ENCODE data around the gene SUN2.

SUN2 gene

GRCh38 chr22:38739300-38740055 lies 16.3 kb downstream of the SUN2 start:
- peaks cover 50 to 100% of the 10 kb centered on the region in 2 experiments for H3K36me3 ChIP-seq (ENCODE audit: control insufficient read depth in 2 of 2, insufficient read depth in 1 of 2, low read length in 2 of 2)
- CTCF ChIA-PET: interaction anchor here (0.6 to 1.3 kb wide), 5 partner anchors 11 to 253 kb away, joined by 3 to 5 read pairs (median 4); no protein-coding TSS in a partner anchor

DNA sequence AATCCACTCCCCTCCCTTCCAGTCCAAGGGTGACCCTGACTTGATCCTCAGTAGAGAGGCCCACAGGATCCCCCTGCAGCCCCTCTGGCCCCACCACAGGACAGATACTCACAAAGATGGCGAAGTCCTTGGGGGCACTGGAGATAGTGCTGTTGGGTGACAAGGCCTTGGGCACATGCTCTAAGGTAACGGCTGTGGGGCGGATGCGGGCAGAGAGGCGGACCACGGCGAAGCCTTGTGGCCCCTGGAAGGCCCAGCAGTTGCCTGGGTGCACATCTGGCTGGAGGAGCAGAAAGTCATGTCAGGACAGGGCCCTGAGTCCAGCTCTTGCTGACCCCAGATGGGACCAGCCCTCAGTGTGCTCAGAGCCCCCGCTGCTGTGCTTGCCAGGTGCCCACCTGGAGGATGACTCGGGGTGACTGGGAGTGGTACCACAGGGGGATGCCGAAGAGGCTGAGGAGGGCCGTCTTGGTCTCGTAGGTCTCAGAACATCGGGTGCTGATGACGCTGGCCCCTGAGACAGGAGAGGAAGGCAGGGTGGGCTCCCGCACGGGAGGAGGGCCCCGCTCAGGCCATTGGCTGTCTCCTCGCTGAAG lies 17.2 kb downstream of the SUN2 start:
- TF ChIP-seq REPIN1 (tag by site-specific recombination; IDR thresholded peaks at IDR 0.05; ENCODE audit: low read depth) (no peak), ZNF837 (tag by site-specific recombination; IDR thresholded peaks at IDR 0.05) (no peak), ZNF248 (tag by site-specific recombination; IDR thresholded peaks at IDR 0.05) (no peak)
- TF ChIP-seq, protein P1, sequence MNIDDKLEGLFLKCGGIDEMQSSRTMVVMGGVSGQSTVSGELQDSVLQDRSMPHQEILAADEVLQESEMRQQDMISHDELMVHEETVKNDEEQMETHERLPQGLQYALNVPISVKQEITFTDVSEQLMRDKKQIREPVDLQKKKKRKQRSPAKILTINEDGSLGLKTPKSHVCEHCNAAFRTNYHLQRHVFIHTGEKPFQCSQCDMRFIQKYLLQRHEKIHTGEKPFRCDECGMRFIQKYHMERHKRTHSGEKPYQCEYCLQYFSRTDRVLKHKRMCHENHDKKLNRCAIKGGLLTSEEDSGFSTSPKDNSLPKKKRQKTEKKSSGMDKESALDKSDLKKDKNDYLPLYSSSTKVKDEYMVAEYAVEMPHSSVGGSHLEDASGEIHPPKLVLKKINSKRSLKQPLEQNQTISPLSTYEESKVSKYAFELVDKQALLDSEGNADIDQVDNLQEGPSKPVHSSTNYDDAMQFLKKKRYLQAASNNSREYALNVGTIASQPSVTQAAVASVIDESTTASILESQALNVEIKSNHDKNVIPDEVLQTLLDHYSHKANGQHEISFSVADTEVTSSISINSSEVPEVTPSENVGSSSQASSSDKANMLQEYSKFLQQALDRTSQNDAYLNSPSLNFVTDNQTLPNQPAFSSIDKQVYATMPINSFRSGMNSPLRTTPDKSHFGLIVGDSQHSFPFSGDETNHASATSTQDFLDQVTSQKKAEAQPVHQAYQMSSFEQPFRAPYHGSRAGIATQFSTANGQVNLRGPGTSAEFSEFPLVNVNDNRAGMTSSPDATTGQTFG (tag by site-specific recombination; IDR thresholded peaks at IDR 0.05; ENCODE audit: borderline replicate concordance): no peak
- Histone ChIP-seq H3K4me3 (ENCODE audit: low read depth, low read length) (no peak overlapping the region), H3K9me3 (ENCODE audit: control insufficient read depth, insufficient read depth, low read depth, low read length) (no peaks in the 10 kb centered on the region), H3K4me1 (ENCODE audit: control insufficient read depth, insufficient read depth, low read length) (no peaks in the 10 kb centered on the region), H3K36me3 (ENCODE audit: control insufficient read depth in 2 of 2, insufficient read depth in 1 of 2, low read length in 2 of 2) (peaks cover 41 to 100% of the 10 kb centered on the region in 2 experiments), H3K27ac (ENCODE audit: extremely low read depth, low read depth, low read length) (no peak overlapping the region)
- ChIA-PET POLR2A (interaction anchor here (1.0 to 1.1 kb wide), 2 partner anchors 9 to 14 kb away, joined by 3 read pairs; no protein-coding TSS in a partner anchor), CTCF (interaction anchor here (1.0 kb wide), 1 partner anchor 24 kb away, joined by 3 read pairs; no protein-coding TSS in a partner anchor)

More at GRCh38 chr22:38739300-38740055, 16.3 kb downstream of the SUN2 start:
- Histone ChIP-seq H3K9me3 (ENCODE audit: control insufficient read depth, insufficient read depth, low read depth, low read length) (no peaks in the 10 kb centered on the region), H3K4me1 (ENCODE audit: control insufficient read depth, insufficient read depth, low read length) (no peaks in the 10 kb centered on the region), H3K4me3 (ENCODE audit: low read depth, low read length) (no peak overlapping the region), H3K27ac (ENCODE audit: extremely low read depth, low read depth, low read length) (no peak overlapping the region)
- POLR2A ChIA-PET: interaction anchor here (0.5 to 1.5 kb wide), 3 partner anchors 34 to 580 kb away, joined by 3 to 11 read pairs (median 6); partner anchors contain the start of gene GTPBP1
- TF ChIP-seq, protein P2, sequence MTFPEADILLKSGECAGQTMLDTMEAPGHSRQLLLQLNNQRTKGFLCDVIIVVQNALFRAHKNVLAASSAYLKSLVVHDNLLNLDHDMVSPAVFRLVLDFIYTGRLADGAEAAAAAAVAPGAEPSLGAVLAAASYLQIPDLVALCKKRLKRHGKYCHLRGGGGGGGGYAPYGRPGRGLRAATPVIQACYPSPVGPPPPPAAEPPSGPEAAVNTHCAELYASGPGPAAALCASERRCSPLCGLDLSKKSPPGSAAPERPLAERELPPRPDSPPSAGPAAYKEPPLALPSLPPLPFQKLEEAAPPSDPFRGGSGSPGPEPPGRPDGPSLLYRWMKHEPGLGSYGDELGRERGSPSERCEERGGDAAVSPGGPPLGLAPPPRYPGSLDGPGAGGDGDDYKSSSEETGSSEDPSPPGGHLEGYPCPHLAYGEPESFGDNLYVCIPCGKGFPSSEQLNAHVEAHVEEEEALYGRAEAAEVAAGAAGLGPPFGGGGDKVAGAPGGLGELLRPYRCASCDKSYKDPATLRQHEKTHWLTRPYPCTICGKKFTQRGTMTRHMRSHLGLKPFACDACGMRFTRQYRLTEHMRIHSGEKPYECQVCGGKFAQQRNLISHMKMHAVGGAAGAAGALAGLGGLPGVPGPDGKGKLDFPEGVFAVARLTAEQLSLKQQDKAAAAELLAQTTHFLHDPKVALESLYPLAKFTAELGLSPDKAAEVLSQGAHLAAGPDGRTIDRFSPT (tag by site-specific recombination; IDR thresholded peaks at IDR 0.05): peak; percentile 83
- TF ChIP-seq ZNF621 (tag by site-specific recombination; IDR thresholded peaks at IDR 0.05): no peak

DNA sequence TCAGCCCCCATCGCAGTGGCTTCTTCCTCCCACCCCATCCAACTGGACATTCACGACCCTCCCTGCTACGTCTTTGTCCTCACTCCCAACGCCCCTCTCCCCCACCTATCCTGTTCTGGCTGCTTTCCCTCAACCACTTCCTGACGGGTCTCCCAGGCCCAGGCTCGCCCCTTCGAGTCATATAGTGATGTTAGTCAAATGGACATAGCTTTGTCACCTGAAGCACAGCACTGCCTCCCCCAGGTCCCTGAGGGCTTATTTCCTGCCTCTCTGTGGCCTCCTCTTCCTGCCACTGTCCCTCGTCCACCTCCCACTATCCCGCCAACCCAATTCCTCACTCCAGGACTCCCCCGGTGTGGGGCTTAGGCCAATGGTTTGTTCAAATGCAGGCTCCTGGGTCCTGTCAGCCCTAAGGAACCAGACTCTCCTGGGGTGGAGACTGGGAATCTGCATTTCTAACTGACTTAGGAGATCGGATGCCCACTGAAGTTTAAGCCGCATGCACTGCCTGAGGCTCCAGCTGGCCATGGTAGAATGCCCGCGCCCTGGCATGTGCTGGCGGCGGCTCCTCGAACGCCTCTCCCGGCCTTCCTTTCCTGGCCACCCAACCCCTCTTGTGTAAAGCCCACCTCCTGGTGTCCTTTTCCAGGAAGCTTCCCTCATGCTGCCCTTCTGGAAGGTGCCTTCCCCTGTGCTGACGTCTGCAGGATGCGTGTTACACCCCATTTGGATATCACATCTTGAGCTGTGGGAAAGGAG lies 18.3 kb downstream of the SUN2 start:
- POLR2A ChIA-PET: interaction anchor here (1.0 to 1.1 kb wide), 2 partner anchors 11 to 12 kb away, joined by 3 read pairs; no protein-coding TSS in a partner anchor
- peaks cover 31 to 96% of the 10 kb centered on the region in 2 experiments for H3K36me3 ChIP-seq (ENCODE audit: control insufficient read depth in 2 of 2, insufficient read depth in 1 of 2, low read length in 2 of 2)
- TF ChIP-seq ZFHX2 (tag by site-specific recombination; conservative IDR thresholded peaks at IDR 0.05) (peak; percentile 52), ZNF266 (tag by site-specific recombination; IDR thresholded peaks at IDR 0.05; ENCODE audit: low read depth) (no peak), ZNF211 (tag by site-specific recombination; IDR thresholded peaks at IDR 0.05; ENCODE audit: low read depth) (no peak), ZNF133 (tag by site-specific recombination; IDR thresholded peaks at IDR 0.05) (no peak), ZBTB48 (tag by site-specific recombination; IDR thresholded peaks at IDR 0.05) (no peak), ZBTB8A (tag by site-specific recombination; IDR thresholded peaks at IDR 0.05) (no peak), ZNF623 (tag by site-specific recombination; IDR thresholded peaks at IDR 0.05) (no peak), EGR2 (tag by site-specific recombination; IDR thresholded peaks at IDR 0.05; ENCODE audit: low read depth) (peak; percentile 71), KLF7 (tag by site-specific recombination; IDR thresholded peaks at IDR 0.05; ENCODE audit: borderline replicate concordance) (no peak), ZNF549 (tag by site-specific recombination; IDR thresholded peaks at IDR 0.05) (no peak)
- TF ChIP-seq, protein P3, sequence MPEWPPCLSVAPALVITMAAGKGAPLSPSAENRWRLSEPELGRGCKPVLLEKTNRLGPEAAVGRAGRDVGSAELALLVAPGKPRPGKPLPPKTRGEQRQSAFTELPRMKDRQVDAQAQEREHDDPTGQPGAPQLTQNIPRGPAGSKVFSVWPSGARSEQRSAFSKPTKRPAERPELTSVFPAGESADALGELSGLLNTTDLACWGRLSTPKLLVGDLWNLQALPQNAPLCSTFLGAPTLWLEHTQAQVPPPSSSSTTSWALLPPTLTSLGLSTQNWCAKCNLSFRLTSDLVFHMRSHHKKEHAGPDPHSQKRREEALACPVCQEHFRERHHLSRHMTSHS (tag by site-specific recombination; IDR thresholded peaks at IDR 0.05): no peak
- TF ChIP-seq, protein P4, sequence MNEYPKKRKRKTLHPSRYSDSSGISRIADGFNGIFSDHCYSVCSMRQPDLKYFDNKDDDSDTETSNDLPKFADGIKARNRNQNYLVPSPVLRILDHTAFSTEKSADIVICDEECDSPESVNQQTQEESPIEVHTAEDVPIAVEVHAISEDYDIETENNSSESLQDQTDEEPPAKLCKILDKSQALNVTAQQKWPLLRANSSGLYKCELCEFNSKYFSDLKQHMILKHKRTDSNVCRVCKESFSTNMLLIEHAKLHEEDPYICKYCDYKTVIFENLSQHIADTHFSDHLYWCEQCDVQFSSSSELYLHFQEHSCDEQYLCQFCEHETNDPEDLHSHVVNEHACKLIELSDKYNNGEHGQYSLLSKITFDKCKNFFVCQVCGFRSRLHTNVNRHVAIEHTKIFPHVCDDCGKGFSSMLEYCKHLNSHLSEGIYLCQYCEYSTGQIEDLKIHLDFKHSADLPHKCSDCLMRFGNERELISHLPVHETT (tag by site-specific recombination; IDR thresholded peaks at IDR 0.05): no peak

More for the DNA sequence above, 18.3 kb downstream of the SUN2 start:
- Histone ChIP-seq H3K27ac (ENCODE audit: extremely low read depth, low read depth, low read length) (no peak overlapping the region; the same call in 1 of the 2 replicates), H3K9me3 (ENCODE audit: control insufficient read depth, insufficient read depth, low read depth, low read length) (no peaks in the 10 kb centered on the region), H3K4me3 (ENCODE audit: low read depth, low read length) (no peak overlapping the region), H3K4me1 (ENCODE audit: control insufficient read depth, insufficient read depth, low read length) (no peaks in the 10 kb centered on the region)
- CTCF ChIA-PET: interaction anchor here (0.7 to 3.8 kb wide), 3 partner anchors 13 to 23 kb away, joined by 3 to 39 read pairs (median 3); no protein-coding TSS in a partner anchor

Data from HEK293 (cell line).